K562 (cell line): ENCODE data around the gene TNNT1. TPM values are rescaled to one million over a fixed set of nuclear protein-coding genes. Genes with fewer than 3 reads are reported as not detected.

ENCODE experiments used
- ARID4B ChIP-seq: sonication (generic); formaldehyde crosslinking; IDR thresholded peaks from 2 replicates; pipeline ENCODE4 v1.8.0; 2022; ENCODE audit warnings: mild to moderate bottlenecking, missing genetic modification reagents
- CBFB ChIP-seq: sonication (generic); formaldehyde crosslinking; IDR thresholded peaks from 2 replicates; pipeline ENCODE4 v1.4.0; 2020; ENCODE audit warnings: mild to moderate bottlenecking, missing genetic modification reagents
- CHD1 ChIP-seq: fragments of 200-600 bp; sonication (generic); IDR thresholded peaks from one replicate; pipeline ENCODE4 v1.6.1; 2012; ENCODE audit warnings: mild to moderate bottlenecking, moderate library complexity, low read length, inconsistent platforms
- COPS2 ChIP-seq: fragments of 450-650 bp; conservative IDR thresholded peaks from 2 replicates; pipeline ENCODE4 v1.6.1; 2016; ENCODE audit warnings: mild to moderate bottlenecking, moderate library complexity
- DPF2 ChIP-seq: fragments of 450-650 bp; IDR thresholded peaks from 2 replicates; pipeline ENCODE4 v1.6.1; 2016
- GTF2F1 ChIP-seq: IDR thresholded peaks from 2 replicates; pipeline ENCODE4 v1.6.1; 2011; ENCODE audit warnings: low read depth, low read length, improper control_type of control experiment
- KDM1A ChIP-seq, 2 experiments: fragments of 450-650 bp; IDR thresholded peaks; 2 replicates each; pipeline ENCODE4 v1.6.1; 2016; ENCODE audit warnings: mild to moderate bottlenecking in 2 of 2
- PCBP1 ChIP-seq: fragments of 200-400 bp; formaldehyde crosslinking; IDR thresholded peaks from 2 replicates; pipeline ENCODE4 v1.6.1; 2018; ENCODE audit warnings: mild to moderate bottlenecking, low read depth, low read length; ENCODE audit not compliant: poor library complexity, severe bottlenecking
- PML ChIP-seq: IDR thresholded peaks from 2 replicates; pipeline ENCODE4 v1.6.1; 2012; ENCODE audit warnings: low read length, inconsistent platforms
- RBM34 ChIP-seq: fragments of 200-400 bp; formaldehyde crosslinking; IDR thresholded peaks from 2 replicates; pipeline ENCODE4 v1.6.1; 2018; ENCODE audit warnings: low read length, borderline replicate concordance; ENCODE audit not compliant: insufficient read depth
- SP2 ChIP-seq: IDR thresholded peaks from 2 replicates; pipeline ENCODE4 v1.6.1; 2011; ENCODE audit warnings: mild to moderate bottlenecking, low read depth, low read length, moderate library complexity; ENCODE audit not compliant: poor library complexity, severe bottlenecking; ENCODE audit errors: extremely low read depth
- ZBTB43 ChIP-seq: sonication (generic); formaldehyde crosslinking; IDR thresholded peaks from 2 replicates; pipeline ENCODE4 v1.8.0; 2023; ENCODE audit warnings: mild to moderate bottlenecking, missing genetic modification reagents
- ZBTB49 ChIP-seq: sonication (generic); formaldehyde crosslinking; IDR thresholded peaks from 2 replicates; pipeline ENCODE4 v1.8.0; 2022; ENCODE audit warnings: missing genetic modification reagents, mild to moderate bottlenecking, borderline replicate concordance
- ZBTB9 ChIP-seq: fragments of 450-650 bp; formaldehyde crosslinking; IDR thresholded peaks from 2 replicates; pipeline ENCODE4 v1.4.0; 2020; ENCODE audit warnings: mild to moderate bottlenecking, moderate library complexity
- ZKSCAN8 ChIP-seq: fragments of 200-800 bp; sonication (Bioruptor generic); IDR thresholded peaks from 2 replicates; pipeline ENCODE4 v1.6.1; 2016; ENCODE audit warnings: missing genetic modification characterization, missing compliant biosample characterization
- ZNF133 ChIP-seq: fragments of 250-450 bp; sonication (Bioruptor Pico); IDR thresholded peaks from 2 replicates; pipeline ENCODE4 v1.4.0; 2020; ENCODE audit warnings: mild to moderate bottlenecking
- ZNF586 ChIP-seq: fragments of 450-650 bp; formaldehyde crosslinking; conservative IDR thresholded peaks from 2 replicates; pipeline ENCODE4 v1.4.0; 2020; ENCODE audit warnings: mild to moderate bottlenecking, moderate library complexity
- ZNF740 ChIP-seq, 3 experiments: fragments of 200-800 bp in 1 of 3; sonication (Bioruptor generic) in 1 of 3; sonication (generic) in 1 of 3; formaldehyde crosslinking in 1 of 3; IDR thresholded peaks; 2 replicates each; pipeline versions ENCODE4 v1.6.1 to v1.8.0; 2016 to 2022; ENCODE audit warnings: mild to moderate bottlenecking in 2 of 3, missing compliant biosample characterization in 2 of 3, missing genetic modification characterization in 2 of 3, missing genetic modification reagents in 1 of 3
- polyA plus RNA-seq, 8 experiments: library from polyadenylated mRNA; depleted of rRNA in 4 of 8; stranded (reverse) in 5 of 8; unstranded in 3 of 8; fragments of >200 nt; fragmentation: Nextera tagmentation in 2 of 8; fragmentation: Illumina TruSeq in 1 of 8; extraction: Ambion mirVana in 2 of 8; extraction: Trizol in 1 of 8; gene quantifications; 2 replicates each; pipeline versions ENCODE4 v1.2.1 to v1.2.3, GENCODE V29; 2011 to 2014; ENCODE audit warnings: inconsistent platforms in 1 of 8, missing spikeins in 1 of 8
- total RNA-seq, 7 experiments: library from RNA; depleted of rRNA in 6 of 7; stranded (reverse); fragments of >200 nt in 6 of 7; fragmentation: Illumina TruSeq in 2 of 7; extraction: Trizol in 2 of 7; gene quantifications; 2 replicates each; pipeline versions ENCODE4 v1.2.1 to v1.2.3, GENCODE V29; 2011 to 2021; ENCODE audit warnings: low replicate concordance in 1 of 7

Gene TNNT1
- total and polyA plus RNA-seq, 9 of the 15 experiments (the other 6 are each of a cell fraction or from before 2014, with no cell fraction given): 31.8 to 390 (median 227) TPM

GRCh38 chr19:55152017-55152416, 3.0 kb upstream of the TNNT1 start (continued):
- TF ChIP-seq ZBTB49 (0 out of 2 replicates have a peak, but pooled peaks have one; percentile 48), ZNF740 (CRISPR knock-in tag; IDR thresholded peaks at IDR 0.05) (no peak), ZNF740 (tag; IDR thresholded peaks at IDR 0.05) (no peak), ZKSCAN8 (no peak), KDM1A (IDR thresholded peaks at IDR 0.05) (peak in 1 of 2 experiments; percentile 45; a peak in 1 of 4 replicates), ZNF133 (CRISPR knock-in tag) (no peak), SP2 (no peak), PCBP1 (no peak), CHD1 (no peak), COPS2 (no peak), ZNF586 (CRISPR knock-in tag) (no peak), DPF2 (peak; percentile 55), PML (no peak), GTF2F1 (no peak), ZBTB9 (CRISPR knock-in tag) (no peak), ZBTB43 (CRISPR knock-in tag) (no peak), CBFB (no peak), ARID4B (no peak), RBM34 (no peak)
